SK-N-SH (cell line): ENCODE data around the gene LYSMD3. TPM values are rescaled to one million over a fixed set of nuclear protein-coding genes. Genes with fewer than 3 reads are reported as not detected.

Experiments
- CTCF ChIA-PET: fragments of 300-600, 350-600 bp; formaldehyde crosslinking; extraction: SDS; loops from one replicate; lab custom pipeline; 2021; lab: Yijun Ruan, JAX
- POLR2A ChIA-PET: fragments of 350-600 bp; sonication (Branson Sonifier 250); formaldehyde crosslinking; extraction: SDS; loops from one replicate; lab custom pipeline; 2020; ENCODE audit warnings: antibody characterized with exemption, inconsistent platforms; lab: Yijun Ruan, JAX
- DNase-seq: peaks from one replicate; pipeline ENCODE4 v3.0.0; 2012
- H2AFZ ChIP-seq: fragments of 200-600 bp; sonication (generic); 2 replicates; pipeline ENCODE4 v1.8.1; 2016; ENCODE audit warnings: antibody characterized with exemption, mild to moderate bottlenecking, low read depth
- H3F3A ChIP-seq: fragments of 200-600 bp; sonication (generic); replicated peaks from 2 replicates; pipeline ENCODE3; 2016; ENCODE audit warnings: antibody characterized with exemption, mild to moderate bottlenecking; ENCODE audit not compliant: insufficient read depth
- H3K27ac ChIP-seq, 2 experiments: fragments of 200-500 bp in 1 of 2; fragments of 200-600 bp in 1 of 2; sonication (Bioruptor generic) in 1 of 2; sonication (generic), shearing (Covaris generic) in 1 of 2; 2 replicates each; pipeline versions ENCODE4 v1.5.1 to v1.6.1; 2014 to 2016; ENCODE audit warnings: low read depth in 2 of 2, inconsistent platforms in 1 of 2, low read length in 1 of 2, mild to moderate bottlenecking in 1 of 2, mixed read lengths in 1 of 2
- H3K27me3 ChIP-seq: fragments of 200-600 bp; sonication (generic), shearing (Covaris generic); 2 replicates; pipeline ENCODE4 v1.6.1; 2016; ENCODE audit warnings: mixed run types; ENCODE audit not compliant: insufficient read depth
- H3K36me3 ChIP-seq, 2 experiments: fragments of 200-500 bp in 1 of 2; fragments of 200-600 bp in 1 of 2; sonication (Bioruptor generic) in 1 of 2; sonication (generic) in 1 of 2; replicated peaks in 1 of 2; 2 replicates each; pipeline versions ENCODE3 to v1.5.1; 2014 to 2016; ENCODE audit warnings: low read length in 1 of 2, mild to moderate bottlenecking in 1 of 2; ENCODE audit not compliant: insufficient read depth in 2 of 2, control insufficient read depth in 1 of 2
- H3K4me1 ChIP-seq, 2 experiments: fragments of 200-500 bp in 1 of 2; fragments of 200-600 bp in 1 of 2; sonication (Bioruptor generic) in 1 of 2; sonication (generic), shearing (Covaris generic) in 1 of 2; 2 replicates each; pipeline versions ENCODE4 v1.5.1 to v1.6.1; 2014 to 2016; ENCODE audit warnings: low read depth in 1 of 2, low read length in 1 of 2, mixed run types in 1 of 2; ENCODE audit not compliant: insufficient read depth in 2 of 2, control insufficient read depth in 1 of 2
- H3K4me2 ChIP-seq: fragments of 200-600 bp; sonication (generic), shearing (Covaris generic); 2 replicates; pipeline ENCODE4 v1.6.1; 2017; ENCODE audit warnings: mixed run types
- H3K4me3 ChIP-seq, 2 experiments: fragments of 200-500 bp in 1 of 2; fragments of 200-600 bp in 1 of 2; sonication (Bioruptor generic) in 1 of 2; sonication (generic), shearing (Covaris generic) in 1 of 2; 2 replicates each; pipeline versions ENCODE4 v1.5.1 to v1.8.1; 2014 to 2016; ENCODE audit warnings: low read depth in 2 of 2, inconsistent platforms in 1 of 2, low read length in 1 of 2, mild to moderate bottlenecking in 1 of 2, mixed read lengths in 1 of 2, moderate library complexity in 1 of 2
- H3K79me2 ChIP-seq: fragments of 200-600 bp; sonication (generic); 2 replicates; pipeline ENCODE4 v1.8.1; 2017; ENCODE audit warnings: mild to moderate bottlenecking; ENCODE audit not compliant: insufficient read depth
- H3K9ac ChIP-seq: fragments of 200-600 bp; sonication (generic); 2 replicates; pipeline ENCODE4 v1.6.1; 2017; ENCODE audit warnings: mixed run types
- H3K9me2 ChIP-seq: fragments of 200-600 bp; sonication (generic); 2 replicates; pipeline ENCODE4 v1.6.1; 2017; ENCODE audit warnings: mixed run types
- H3K9me3 ChIP-seq: fragments of 200-600 bp; sonication (generic); 2 replicates; pipeline ENCODE4 v1.6.1; 2017; ENCODE audit warnings: mixed run types, mild to moderate bottlenecking, moderate library complexity
- H4K20me1 ChIP-seq: fragments of 200-600 bp; sonication (generic); 2 replicates; pipeline ENCODE4 v1.6.1; 2017; ENCODE audit warnings: mild to moderate bottlenecking, mixed run types; ENCODE audit not compliant: insufficient read depth
- CHD2 ChIP-seq: fragments of 150-350 bp; IDR thresholded peaks from 2 replicates; pipeline ENCODE4 v1.6.1; 2018; ENCODE audit warnings: low read length; ENCODE audit not compliant: partially characterized antibody
- ELF1 ChIP-seq: IDR thresholded peaks from 2 replicates; pipeline ENCODE4 v1.4.0; 2012
- EP300 ChIP-seq, 2 experiments: IDR thresholded peaks; 2 replicates each; pipeline versions ENCODE4 v1.4.0 to v1.6.1; 2012; ENCODE audit warnings: borderline replicate concordance in 1 of 2, low read depth in 1 of 2, low read length in 1 of 2
- FOXM1 ChIP-seq: IDR thresholded peaks from 2 replicates; pipeline ENCODE4 v1.4.0; 2012; ENCODE audit warnings: low read depth, mild to moderate bottlenecking
- GATA2 ChIP-seq: sonication (generic); formaldehyde crosslinking; IDR thresholded peaks from 2 replicates; pipeline ENCODE4 v1.5.0; 2020; ENCODE audit warnings: mild to moderate bottlenecking, missing genetic modification reagents
- JUND ChIP-seq: IDR thresholded peaks from 2 replicates; pipeline ENCODE4 v1.4.0; 2012
- MXI1 ChIP-seq: IDR thresholded peaks from 2 replicates; pipeline ENCODE4 v1.6.1; 2012; ENCODE audit warnings: mild to moderate bottlenecking, low read depth, low read length, improper control_type of control experiment
- POLR2AphosphoS5 ChIP-seq: IDR thresholded peaks from 2 replicates; pipeline ENCODE4 v1.6.1; 2012; ENCODE audit warnings: low read depth, low read length
- RAD21 ChIP-seq: IDR thresholded peaks from 2 replicates; pipeline ENCODE4 v1.6.1; 2012; ENCODE audit warnings: mild to moderate bottlenecking, low read length
- RCOR1 ChIP-seq: fragments of 150-350 bp; IDR thresholded peaks from 2 replicates; pipeline ENCODE4 v1.6.1; 2017; ENCODE audit warnings: antibody characterized with exemption, low read length
- RFX5 ChIP-seq: IDR thresholded peaks from 2 replicates; pipeline ENCODE4 v1.6.1; 2012; ENCODE audit warnings: mild to moderate bottlenecking, improper control_type of control experiment, low read length
- SMC3 ChIP-seq: IDR thresholded peaks from 2 replicates; pipeline ENCODE4 v1.6.1; 2012; ENCODE audit warnings: low read depth, low read length, improper control_type of control experiment
- TAF1 ChIP-seq: IDR thresholded peaks from 2 replicates; pipeline ENCODE4 v1.6.1; 2012; ENCODE audit warnings: low read depth, mild to moderate bottlenecking, low read length, moderate library complexity, borderline replicate concordance
- TEAD4 ChIP-seq: IDR thresholded peaks from 2 replicates; pipeline ENCODE4 v1.4.0; 2012; ENCODE audit warnings: mild to moderate bottlenecking, borderline replicate concordance; ENCODE audit not compliant: insufficient read depth
- WGBS: methylation state at CpG from one replicate; pipeline ENCODE4 v1.1.6; 2017; ENCODE audit warnings: low lambda C conversion rate; 5-methylcytosine and 5-hydroxymethylcytosine counted together
- polyA plus RNA-seq, 3 experiments: library from polyadenylated mRNA; depleted of rRNA; stranded (reverse); fragments of >200 nt; gene quantifications; 2 replicates each; pipeline ENCODE4 v1.2.3, GENCODE V29; 2012
- TF ChIP-seq, protein P1 (sequence below): fragments of 150-350 bp; IDR thresholded peaks from 2 replicates; pipeline ENCODE4 v1.6.1; 2017; ENCODE audit warnings: antibody characterized with exemption, low read length, low read depth, borderline replicate concordance
- TF ChIP-seq, protein P2 (sequence below): IDR thresholded peaks from 2 replicates; pipeline ENCODE4 v1.4.0; 2012; ENCODE audit warnings: low read depth
- TF ChIP-seq, protein P3 (sequence below): IDR thresholded peaks from 2 replicates; pipeline ENCODE4 v1.4.0; 2012; ENCODE audit warnings: low read depth, borderline replicate concordance

The LYSMD3 gene
- polyA plus RNA-seq, 1 of the 3 experiments (the other 2 are of a cell fraction), result 6.7 TPM

DNA sequence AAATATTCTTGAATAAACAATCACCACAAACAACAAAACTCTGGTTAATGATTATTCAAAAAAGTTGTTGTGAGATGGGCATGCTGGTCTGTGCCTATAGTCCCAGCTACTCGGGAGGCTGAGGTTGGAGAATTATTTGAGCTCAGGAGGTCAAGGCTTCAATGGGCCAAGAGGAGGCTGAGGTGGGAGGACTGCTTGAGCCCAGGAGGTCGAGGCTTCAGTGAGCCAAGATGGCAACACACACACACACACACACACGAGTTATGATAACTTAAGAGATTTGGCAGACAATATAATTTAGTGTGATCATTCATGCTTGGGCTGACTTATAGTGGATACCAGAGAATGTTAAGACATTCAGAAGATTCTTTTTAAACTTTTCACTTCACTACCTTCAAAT, 14.9 kb downstream of the LYSMD3 start:
- WGBS, result 86% methylated on average over 3 of the region's 3 CpGs
- no peak overlapping the region for H3K27ac ChIP-seq
- peaks cover 20 to 25% of the 10 kb centered on the region in 2 experiments for H3K36me3 ChIP-seq
- ChIA-PET CTCF (no interaction called here), POLR2A (no interaction called here)
- H3K4me1 ChIP-seq, result peaks cover 0 to 14% of the 10 kb centered on the region in 2 experiments; a peak in 2 of 4 replicates
- H3K9me3 ChIP-seq, result no peaks in the 10 kb centered on the region
- no peak overlapping the region for H3K4me3 ChIP-seq
- DNase-seq, result no peak
- H3K9me2 ChIP-seq, result no peaks in the 10 kb centered on the region
- no peak overlapping the region for H3K9ac ChIP-seq
- no peak overlapping the region for H2AFZ ChIP-seq
- H3F3A ChIP-seq, result peaks cover 18% of the 10 kb centered on the region
- no peaks in the 10 kb centered on the region for H3K27me3 ChIP-seq
- no peak overlapping the region for H3K4me2 ChIP-seq
- no peaks in the 10 kb centered on the region for H3K79me2 ChIP-seq
- no peaks in the 10 kb centered on the region for H4K20me1 ChIP-seq
- TF ChIP-seq TEAD4 (no peak), ELF1 (no peak), FOXM1 (no peak), RCOR1 (no peak), RFX5 (no peak), RAD21 (no peak), JUND (no peak), POLR2AphosphoS5 (no peak), CHD2 (no peak), EP300 (IDR thresholded peaks at IDR 0.05; ENCODE audit: borderline replicate concordance in 1 of 2, low read depth in 1 of 2, low read length in 1 of 2) (no peak), SMC3 (no peak)
- TF ChIP-seq, protein P1, sequence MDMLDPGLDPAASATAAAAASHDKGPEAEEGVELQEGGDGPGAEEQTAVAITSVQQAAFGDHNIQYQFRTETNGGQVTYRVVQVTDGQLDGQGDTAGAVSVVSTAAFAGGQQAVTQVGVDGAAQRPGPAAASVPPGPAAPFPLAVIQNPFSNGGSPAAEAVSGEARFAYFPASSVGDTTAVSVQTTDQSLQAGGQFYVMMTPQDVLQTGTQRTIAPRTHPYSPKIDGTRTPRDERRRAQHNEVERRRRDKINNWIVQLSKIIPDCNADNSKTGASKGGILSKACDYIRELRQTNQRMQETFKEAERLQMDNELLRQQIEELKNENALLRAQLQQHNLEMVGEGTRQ, result no peak
- TF ChIP-seq, protein P2, sequence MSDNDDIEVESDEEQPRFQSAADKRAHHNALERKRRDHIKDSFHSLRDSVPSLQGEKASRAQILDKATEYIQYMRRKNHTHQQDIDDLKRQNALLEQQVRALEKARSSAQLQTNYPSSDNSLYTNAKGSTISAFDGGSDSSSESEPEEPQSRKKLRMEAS, result no peak
- TF ChIP-seq, protein P3, sequence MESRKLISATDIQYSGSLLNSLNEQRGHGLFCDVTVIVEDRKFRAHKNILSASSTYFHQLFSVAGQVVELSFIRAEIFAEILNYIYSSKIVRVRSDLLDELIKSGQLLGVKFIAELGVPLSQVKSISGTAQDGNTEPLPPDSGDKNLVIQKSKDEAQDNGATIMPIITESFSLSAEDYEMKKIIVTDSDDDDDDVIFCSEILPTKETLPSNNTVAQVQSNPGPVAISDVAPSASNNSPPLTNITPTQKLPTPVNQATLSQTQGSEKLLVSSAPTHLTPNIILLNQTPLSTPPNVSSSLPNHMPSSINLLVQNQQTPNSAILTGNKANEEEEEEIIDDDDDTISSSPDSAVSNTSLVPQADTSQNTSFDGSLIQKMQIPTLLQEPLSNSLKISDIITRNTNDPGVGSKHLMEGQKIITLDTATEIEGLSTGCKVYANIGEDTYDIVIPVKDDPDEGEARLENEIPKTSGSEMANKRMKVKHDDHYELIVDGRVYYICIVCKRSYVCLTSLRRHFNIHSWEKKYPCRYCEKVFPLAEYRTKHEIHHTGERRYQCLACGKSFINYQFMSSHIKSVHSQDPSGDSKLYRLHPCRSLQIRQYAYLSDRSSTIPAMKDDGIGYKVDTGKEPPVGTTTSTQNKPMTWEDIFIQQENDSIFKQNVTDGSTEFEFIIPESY, result no peak

DNA sequence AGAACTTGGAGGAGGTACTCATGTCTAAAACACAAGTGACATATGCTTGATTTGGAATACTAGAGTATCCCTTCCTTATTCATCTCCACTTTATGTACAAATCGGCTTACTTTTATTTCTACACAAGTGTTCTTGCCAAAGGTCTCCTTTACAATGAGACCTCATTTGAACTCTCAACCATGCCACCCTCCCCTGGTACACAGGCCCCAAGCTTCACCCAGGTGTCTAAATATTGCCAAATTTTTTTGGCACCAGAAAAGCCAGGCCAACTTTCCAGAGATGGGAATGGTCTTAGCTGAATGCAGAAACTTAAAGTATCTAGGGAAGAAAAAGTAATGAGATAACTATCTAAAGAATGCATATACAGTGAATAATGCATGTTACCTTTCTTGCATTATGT, 18.9 kb downstream of the LYSMD3 start:
- Histone ChIP-seq H3K79me2 (no peaks in the 10 kb centered on the region), H2AFZ (no peak overlapping the region), H4K20me1 (no peaks in the 10 kb centered on the region), H3K4me1 (peaks cover 0 to 14% of the 10 kb centered on the region in 2 experiments; a peak in 1 of 4 replicates), H3K4me2 (no peak overlapping the region), H3F3A (peaks cover 14% of the 10 kb centered on the region), H3K9ac (no peak overlapping the region), H3K36me3 (peaks cover 2 to 5% of the 10 kb centered on the region in 2 experiments), H3K4me3 (no peak overlapping the region), H3K9me2 (no peaks in the 10 kb centered on the region), H3K27me3 (no peaks in the 10 kb centered on the region), H3K27ac (no peak overlapping the region), H3K9me3 (no peaks in the 10 kb centered on the region)
- ChIA-PET POLR2A (no interaction called here), CTCF (interaction anchor here (4.4 kb wide), 1 partner anchor 19 kb away, joined by 16 read pairs; the partner anchor contains the start of gene LYSMD3)
- 100% methylated on average over 1 of the region's 1 CpG for WGBS
- no peak for TF ChIP-seq TAF1
- no peak for TF ChIP-seq CHD2
- TF ChIP-seq GATA2 (CRISPR knock-in tag), result no peak
- no peak for TF ChIP-seq MXI1
- no peak for DNase-seq
